GM21723 (cell line): ENCODE measurements around the gene NDUFAF5.

Experiments
- ATAC-seq: cut with Tn5 transposase; IDR thresholded peaks from one replicate; pipeline ENCODE4 v1.9.1; 2021; ENCODE audit warnings: mild to moderate bottlenecking, moderate library complexity; ENCODE audit not compliant: unreplicated experiment

Gene NDUFAF5

DNA sequence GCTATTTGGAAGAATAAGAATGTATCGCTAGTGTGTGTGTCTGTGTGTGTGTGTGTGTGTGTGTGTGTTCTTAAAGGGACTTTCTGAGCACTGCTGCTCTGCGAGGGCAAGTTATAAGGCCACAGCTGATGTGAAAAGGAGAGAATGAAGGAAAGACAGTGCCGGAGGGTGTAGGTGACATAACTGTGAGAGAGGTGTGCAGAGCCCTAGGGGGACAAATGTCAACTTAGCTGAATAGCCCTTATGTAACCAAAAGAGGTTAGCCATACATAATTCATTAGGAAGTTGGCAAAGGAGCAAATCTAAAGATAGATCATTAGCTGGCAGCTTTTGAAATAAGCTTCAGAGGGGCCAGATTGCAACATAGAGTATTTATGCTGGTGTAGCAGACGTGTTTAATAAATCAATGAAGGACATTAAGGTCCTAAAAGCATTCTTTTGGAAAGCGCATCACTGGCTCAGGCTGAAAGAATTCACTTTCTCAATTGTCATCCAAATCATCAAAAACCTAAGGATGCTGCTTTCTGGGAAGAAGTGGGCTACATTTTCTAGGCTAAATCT is 81.0 kb downstream of the NDUFAF5 start:
- no peak for ATAC-seq

- ATAC-seq, result no peak
These were observed 83.5 kb downstream of the NDUFAF5 start for GRCh38 chr20:13868331-13868730.

DNA sequence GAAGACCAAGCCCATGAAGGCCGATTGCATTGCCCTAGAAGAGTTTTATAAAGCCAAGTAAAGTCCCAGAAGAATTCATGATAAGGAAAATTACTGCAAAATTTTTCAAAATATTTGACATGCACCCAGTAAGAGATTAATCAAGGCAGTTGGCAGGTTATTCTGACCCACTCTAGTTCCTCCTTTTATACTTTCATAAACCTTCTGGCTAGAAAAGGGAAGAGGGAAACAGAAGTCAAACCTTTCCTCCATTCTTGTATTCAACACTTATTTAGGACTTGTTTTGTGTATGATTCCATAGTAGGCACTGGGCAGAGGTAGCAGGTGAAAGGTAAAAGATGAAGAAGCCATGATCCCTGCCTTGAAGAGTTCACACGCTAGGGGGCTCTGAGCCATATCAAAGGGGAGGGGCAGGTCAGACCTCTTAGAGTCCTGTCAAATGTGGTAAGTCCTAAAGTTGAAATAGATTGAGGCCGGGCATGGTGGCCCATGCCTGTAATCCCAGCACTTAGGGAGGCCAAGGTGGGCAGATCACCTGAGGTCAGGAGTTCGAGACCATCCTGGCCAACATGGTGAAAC is 85.4 kb downstream of the NDUFAF5 start:
- ATAC-seq, result no peak
